GM23338 (cell line): Measurements from ENCODE around the gene OR2T3. TPM values are rescaled to one million over a fixed set of nuclear protein-coding genes. Genes with fewer than 3 reads are reported as not detected.
"Not testable (repeated sequence)": the region's sequence is repeated elsewhere in the genome, so short reads cannot be mapped to it uniquely, and the experiment has no call there.

Experiments used
- ATAC-seq: fragments of 200-7000 bp; cut with Tn5 transposase; 3 replicates; pipeline ENCODE4 v1.9.1; 2020
- DNase-seq: peaks from one replicate; pipeline ENCODE4 v3.0.0-alpha.2; 2015; ENCODE audit warnings: low spot score
- H2AFZ ChIP-seq: fragments of 200-600 bp; sonication (generic); 2 replicates; pipeline ENCODE4 v1.8.0; 2016; ENCODE audit warnings: antibody characterized with exemption, mild to moderate bottlenecking, moderate library complexity
- H3F3A ChIP-seq: fragments of 200-600 bp; sonication (generic); replicated peaks from 2 replicates; pipeline ENCODE4 v1.8.0; 2017; ENCODE audit warnings: antibody characterized with exemption, mixed run types, low read depth
- H3K27ac ChIP-seq: fragments of 200-600 bp; sonication (generic); 2 replicates; pipeline ENCODE4 v1.6.1; 2016; ENCODE audit warnings: low read depth
- H3K27me3 ChIP-seq: fragments of 200-600 bp; sonication (generic); 2 replicates; pipeline ENCODE4 v1.8.0; 2016; ENCODE audit warnings: mild to moderate bottlenecking, mixed run types, moderate library complexity; ENCODE audit not compliant: insufficient read depth
- H3K36me3 ChIP-seq: fragments of 200-600 bp; sonication (generic); 2 replicates; pipeline ENCODE4 v1.8.0; 2016; ENCODE audit warnings: mild to moderate bottlenecking; ENCODE audit not compliant: insufficient read depth
- H3K4me1 ChIP-seq: fragments of 200-600 bp; sonication (generic); 2 replicates; pipeline ENCODE4 v1.8.0; 2016; ENCODE audit warnings: mild to moderate bottlenecking, moderate library complexity; ENCODE audit not compliant: insufficient read depth
- H3K4me2 ChIP-seq: fragments of 200-600 bp; sonication (generic); 2 replicates; pipeline ENCODE4 v1.7.1; 2017; ENCODE audit warnings: mixed run types
- H3K4me3 ChIP-seq: fragments of 200-600 bp; sonication (generic); 2 replicates; pipeline ENCODE4 v1.6.1; 2016; ENCODE audit warnings: mixed run types
- H3K79me2 ChIP-seq: fragments of 200-600 bp; sonication (generic); replicated peaks from 2 replicates; pipeline ENCODE4 v1.8.0; 2017; ENCODE audit warnings: mild to moderate bottlenecking; ENCODE audit not compliant: insufficient read depth
- H3K9me2 ChIP-seq: fragments of 200-600 bp; sonication (generic); 2 replicates; pipeline ENCODE4 v1.8.0; 2017; ENCODE audit not compliant: insufficient read depth
- H4K20me1 ChIP-seq: fragments of 200-600 bp; sonication (generic); replicated peaks from 2 replicates; pipeline ENCODE4 v1.8.0; 2017; ENCODE audit warnings: mild to moderate bottlenecking; ENCODE audit not compliant: insufficient read depth
- H3K27ac Mint-ChIP-seq: 2 replicates; pipeline ENCODE4 v1.8.0; 2020; ENCODE audit warnings: inconsistent platforms, mild to moderate bottlenecking, moderate library complexity, mixed read lengths
- H3K27me3 Mint-ChIP-seq: 3 replicates; pipeline ENCODE4 v1.8.0; 2022; ENCODE audit warnings: low read depth, mild to moderate bottlenecking, moderate library complexity, mixed read lengths, inconsistent platforms; ENCODE audit not compliant: insufficient read depth, poor library complexity
- H3K36me3 Mint-ChIP-seq: 3 replicates; pipeline ENCODE4 v1.8.0; 2021; ENCODE audit warnings: low read depth, mild to moderate bottlenecking, inconsistent platforms, moderate library complexity, mixed read lengths
- H3K4me1 Mint-ChIP-seq: 3 replicates; pipeline ENCODE4 v1.8.0; 2020; ENCODE audit warnings: mild to moderate bottlenecking, inconsistent platforms, mixed read lengths
- H3K4me3 Mint-ChIP-seq: 3 replicates; pipeline ENCODE4 v1.8.0; 2021; ENCODE audit warnings: moderate library complexity, mild to moderate bottlenecking, inconsistent platforms, mixed read lengths
- H3K9me3 Mint-ChIP-seq: 3 replicates; pipeline ENCODE4 v1.8.0; 2020; ENCODE audit warnings: moderate library complexity, mild to moderate bottlenecking, inconsistent platforms, mixed read lengths
- JUNB ChIP-seq: IDR thresholded peaks from one replicate; pipeline ENCODE4 v1.6.1; 2016; ENCODE audit warnings: antibody characterized with exemption; ENCODE audit not compliant: unreplicated experiment
- POLR2AphosphoS5 ChIP-seq: IDR thresholded peaks from 2 replicates; pipeline ENCODE4 v1.6.1; 2016; ENCODE audit warnings: antibody characterized with exemption, low read depth
- STAT1 ChIP-seq: IDR thresholded peaks from one replicate; pipeline ENCODE4 v1.6.1; 2016; ENCODE audit warnings: antibody characterized with exemption; ENCODE audit not compliant: unreplicated experiment
- ZNF331 ChIP-seq: fragments of 250-450 bp; sonication (Bioruptor Pico); IDR thresholded peaks from 2 replicates; pipeline ENCODE4 v1.5.0; 2020; ENCODE audit warnings: low read depth, mild to moderate bottlenecking, moderate library complexity
- polyA plus RNA-seq: library from polyadenylated mRNA; unstranded; fragments of >200 nt; fragmentation: Nextera tagmentation; extraction: Ambion mirVana; gene quantifications from 2 replicates; pipeline ENCODE4 v1.2.1, GENCODE V29; 2016
- total RNA-seq: library from RNA; depleted of rRNA; stranded (reverse); fragments of >200 nt; shearing (Covaris generic); gene quantifications from 2 replicates; pipeline ENCODE4 v1.2.3, GENCODE V29; 2014
- TF ChIP-seq, protein P1 (sequence below), 2 experiments: fragments of 200-600 bp in 1 of 2; sonication (generic) in 1 of 2; conservative IDR thresholded peaks; 2 replicates each; pipeline versions ENCODE4 v1.5.1 to v1.6.1; 2016 to 2017; ENCODE audit warnings: antibody characterized with exemption in 2 of 2, low read depth in 2 of 2, mild to moderate bottlenecking in 2 of 2, moderate library complexity in 1 of 2

The OR2T3 gene
- total and polyA plus RNA-seq, 2 experiments from 2014 or later, result not detected

DNA sequence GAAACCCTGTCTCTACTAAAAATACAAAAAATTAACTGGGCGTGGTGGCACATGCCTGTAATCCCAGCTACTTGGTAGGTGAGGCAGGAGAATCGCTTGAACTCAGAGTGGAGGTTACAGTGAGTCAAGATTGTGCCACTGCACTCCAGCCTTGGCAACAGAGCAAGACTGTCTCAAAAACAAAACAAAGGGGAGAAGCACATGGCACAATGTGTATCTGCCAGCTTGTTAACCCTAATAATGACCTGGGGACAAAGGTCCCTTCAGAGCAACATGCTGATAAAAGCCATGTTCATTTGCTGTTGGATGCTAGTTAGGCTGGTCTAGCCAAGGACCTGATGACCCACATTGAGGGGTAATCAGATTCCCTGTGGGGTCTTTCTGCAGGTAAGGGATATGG is 16.5 kb upstream of the OR2T3 start:
- not testable (repeated sequence) for H3F3A ChIP-seq, H2AFZ ChIP-seq, ATAC-seq, H3K4me3 ChIP-seq, H3K27ac ChIP-seq, H3K27me3 Mint-ChIP-seq, H3K27me3 ChIP-seq, H3K36me3 ChIP-seq, H3K4me1 ChIP-seq, H4K20me1 ChIP-seq, H3K27ac Mint-ChIP-seq, H3K36me3 Mint-ChIP-seq, H3K9me2 ChIP-seq, H3K79me2 ChIP-seq, H3K4me2 ChIP-seq, H3K4me3 Mint-ChIP-seq, DNase-seq, H3K4me1 Mint-ChIP-seq
- peaks cover 47% of the 10 kb centered on the region for H3K9me3 Mint-ChIP-seq

DNA sequence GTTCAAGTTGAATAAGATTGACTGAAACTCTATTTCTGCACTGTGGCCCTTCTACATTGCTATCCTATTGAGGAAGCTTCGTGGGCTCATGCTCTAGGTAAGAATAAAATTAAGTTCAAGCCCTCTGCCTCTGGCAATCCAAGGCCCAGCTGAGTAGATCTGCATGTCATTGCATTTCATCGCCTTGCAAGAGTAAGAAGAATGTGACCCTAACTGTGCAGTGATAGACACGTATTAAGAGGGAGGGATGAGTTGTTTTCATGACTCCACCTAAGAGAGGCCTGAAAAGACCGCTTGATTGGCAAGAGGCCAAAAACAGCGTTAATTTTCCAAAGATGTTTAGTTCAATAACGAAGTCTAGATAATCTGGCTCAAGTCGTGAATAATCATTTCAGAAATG is 14.0 kb upstream of the OR2T3 start:
- not testable (repeated sequence) for H3K4me3 ChIP-seq, H3K4me2 ChIP-seq, H3K36me3 ChIP-seq, H3K4me1 ChIP-seq, DNase-seq, ATAC-seq, H2AFZ ChIP-seq, H3K27me3 ChIP-seq, H3K4me3 Mint-ChIP-seq, H3K9me2 ChIP-seq, H4K20me1 ChIP-seq, H3F3A ChIP-seq, H3K27me3 Mint-ChIP-seq, H3K27ac Mint-ChIP-seq, H3K36me3 Mint-ChIP-seq, H3K4me1 Mint-ChIP-seq, H3K27ac ChIP-seq, H3K79me2 ChIP-seq
- H3K9me3 Mint-ChIP-seq, result peaks cover 60% of the 10 kb centered on the region

DNA sequence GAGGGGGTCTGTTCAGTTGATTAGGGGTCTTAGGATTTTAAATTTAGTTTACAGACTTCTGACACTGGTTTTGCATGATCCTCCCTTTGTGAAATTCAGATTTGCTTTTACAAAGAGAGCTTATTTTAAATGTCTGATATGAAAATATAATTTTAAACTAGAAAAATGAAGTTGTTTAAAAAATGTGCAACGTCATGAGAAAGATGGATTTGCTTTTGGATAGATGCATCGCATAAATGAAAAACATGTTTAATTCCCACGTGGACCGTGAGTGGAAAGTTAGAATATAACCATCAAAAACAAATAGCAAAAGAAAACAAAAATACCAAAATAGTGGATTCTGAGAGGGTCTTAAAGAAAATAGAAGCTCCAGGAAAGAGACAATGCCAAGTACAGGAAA is 2.0 kb upstream of the OR2T3 start:
- DNase-seq (no peak), ATAC-seq (no peak)
- no peaks in the 10 kb centered on the region for H3K4me1 Mint-ChIP-seq
- no peak overlapping the region for H3K4me3 Mint-ChIP-seq
- H3K9me2 ChIP-seq, result no peaks in the 10 kb centered on the region
- H3K27me3 ChIP-seq, result no peaks in the 10 kb centered on the region
- H3K4me3 ChIP-seq, result no peak overlapping the region
- H3K79me2 ChIP-seq, result no peaks in the 10 kb centered on the region
- no peak overlapping the region for H3K4me2 ChIP-seq
- H3K27ac ChIP-seq, result no peak overlapping the region
- H3K27me3 Mint-ChIP-seq, result peaks cover 3% of the 10 kb centered on the region
- H3K36me3 ChIP-seq, result no peaks in the 10 kb centered on the region
- no peaks in the 10 kb centered on the region for H3K4me1 ChIP-seq
- peaks cover 69% of the 10 kb centered on the region for H3K9me3 Mint-ChIP-seq
- no peak overlapping the region for H3K27ac Mint-ChIP-seq
- no peaks in the 10 kb centered on the region for H3F3A ChIP-seq
- TF ChIP-seq STAT1 (no peak), ZNF331 (CRISPR knock-in tag) (no peak), JUNB (no peak), POLR2AphosphoS5 (no peak)
- TF ChIP-seq, protein P1, sequence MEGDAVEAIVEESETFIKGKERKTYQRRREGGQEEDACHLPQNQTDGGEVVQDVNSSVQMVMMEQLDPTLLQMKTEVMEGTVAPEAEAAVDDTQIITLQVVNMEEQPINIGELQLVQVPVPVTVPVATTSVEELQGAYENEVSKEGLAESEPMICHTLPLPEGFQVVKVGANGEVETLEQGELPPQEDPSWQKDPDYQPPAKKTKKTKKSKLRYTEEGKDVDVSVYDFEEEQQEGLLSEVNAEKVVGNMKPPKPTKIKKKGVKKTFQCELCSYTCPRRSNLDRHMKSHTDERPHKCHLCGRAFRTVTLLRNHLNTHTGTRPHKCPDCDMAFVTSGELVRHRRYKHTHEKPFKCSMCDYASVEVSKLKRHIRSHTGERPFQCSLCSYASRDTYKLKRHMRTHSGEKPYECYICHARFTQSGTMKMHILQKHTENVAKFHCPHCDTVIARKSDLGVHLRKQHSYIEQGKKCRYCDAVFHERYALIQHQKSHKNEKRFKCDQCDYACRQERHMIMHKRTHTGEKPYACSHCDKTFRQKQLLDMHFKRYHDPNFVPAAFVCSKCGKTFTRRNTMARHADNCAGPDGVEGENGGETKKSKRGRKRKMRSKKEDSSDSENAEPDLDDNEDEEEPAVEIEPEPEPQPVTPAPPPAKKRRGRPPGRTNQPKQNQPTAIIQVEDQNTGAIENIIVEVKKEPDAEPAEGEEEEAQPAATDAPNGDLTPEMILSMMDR (conservative IDR thresholded peaks at IDR 0.05; ENCODE audit: low read depth in 2 of 2), result no peak
- H3K36me3 Mint-ChIP-seq, result peaks cover 21% of the 10 kb centered on the region
- H2AFZ ChIP-seq, result no peak overlapping the region
- H4K20me1 ChIP-seq, result no peaks in the 10 kb centered on the region

DNA sequence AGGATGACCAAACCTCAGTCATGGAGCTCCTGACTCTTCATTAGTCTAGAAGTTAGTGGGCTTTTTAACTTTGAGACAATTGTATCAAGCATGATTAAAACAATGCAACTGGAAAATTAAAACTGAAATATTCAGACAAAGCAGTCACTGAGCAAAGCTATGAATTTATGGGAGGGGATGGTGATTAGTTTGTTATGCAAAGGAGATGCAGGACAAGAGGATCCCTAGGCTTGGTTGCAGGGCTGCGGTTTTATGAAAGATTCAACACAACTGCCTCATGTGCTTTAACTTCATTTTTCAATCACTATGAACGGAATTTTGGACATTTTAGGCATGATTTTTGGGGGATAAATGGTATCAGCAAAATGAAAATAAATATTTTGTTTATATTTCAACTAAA is 1.0 kb upstream of the OR2T3 start:
- not testable (repeated sequence) for H3K27ac ChIP-seq, H3K27me3 Mint-ChIP-seq, H3K4me3 Mint-ChIP-seq, H3K4me2 ChIP-seq, H2AFZ ChIP-seq, ATAC-seq, H3K27me3 ChIP-seq, H3K27ac Mint-ChIP-seq, H3F3A ChIP-seq, H4K20me1 ChIP-seq, H3K4me1 ChIP-seq, H3K4me1 Mint-ChIP-seq, H3K4me3 ChIP-seq, H3K9me2 ChIP-seq, DNase-seq, H3K36me3 ChIP-seq, H3K79me2 ChIP-seq
- peaks cover 63% of the 10 kb centered on the region for H3K9me3 Mint-ChIP-seq
- peaks cover 19% of the 10 kb centered on the region; the same call in 2 of the 3 replicates for H3K36me3 Mint-ChIP-seq

DNA sequence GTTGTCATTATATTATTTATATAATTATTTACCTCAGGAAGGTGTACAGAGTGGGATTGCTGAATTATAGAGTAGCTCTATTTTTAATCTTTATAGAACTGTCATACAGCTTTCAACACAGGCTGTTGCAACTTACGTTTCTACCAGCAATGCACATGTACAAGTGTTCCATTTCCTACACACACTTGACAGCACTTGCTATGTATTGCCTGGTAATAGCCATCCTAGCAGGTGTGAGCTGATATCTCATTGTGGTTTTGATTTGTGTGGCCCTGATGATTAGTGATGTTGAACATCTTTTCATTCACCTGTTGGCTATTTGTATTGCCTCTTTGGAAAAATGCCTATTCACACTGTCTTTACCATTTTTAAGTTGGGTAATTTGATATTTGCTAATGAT is 2.5 kb downstream of the OR2T3 start:
- not testable (repeated sequence) for H3K4me1 Mint-ChIP-seq, H3K27ac ChIP-seq, H3K4me2 ChIP-seq, H3K27ac Mint-ChIP-seq, H3K4me3 Mint-ChIP-seq, DNase-seq, H3K4me1 ChIP-seq, H3K27me3 ChIP-seq, H2AFZ ChIP-seq, ATAC-seq, H3K79me2 ChIP-seq, H4K20me1 ChIP-seq, H3K27me3 Mint-ChIP-seq, H3K36me3 ChIP-seq, H3K9me2 ChIP-seq, H3F3A ChIP-seq, H3K4me3 ChIP-seq
- peaks cover 14% of the 10 kb centered on the region; the same call in 2 of the 3 replicates for H3K36me3 Mint-ChIP-seq
- H3K9me3 Mint-ChIP-seq, result peaks cover 53% of the 10 kb centered on the region
